HG03558 (cell line): ENCODE data around the gene RBM38.

ENCODE experiments used
- ATAC-seq: cut with Tn5 transposase; IDR thresholded peaks from one replicate; pipeline ENCODE4 v1.9.1; 2021; ENCODE audit warnings: moderate number of reproducible peaks; ENCODE audit not compliant: unreplicated experiment; ENCODE audit errors: extremely low read depth

The RBM38 gene

DNA sequence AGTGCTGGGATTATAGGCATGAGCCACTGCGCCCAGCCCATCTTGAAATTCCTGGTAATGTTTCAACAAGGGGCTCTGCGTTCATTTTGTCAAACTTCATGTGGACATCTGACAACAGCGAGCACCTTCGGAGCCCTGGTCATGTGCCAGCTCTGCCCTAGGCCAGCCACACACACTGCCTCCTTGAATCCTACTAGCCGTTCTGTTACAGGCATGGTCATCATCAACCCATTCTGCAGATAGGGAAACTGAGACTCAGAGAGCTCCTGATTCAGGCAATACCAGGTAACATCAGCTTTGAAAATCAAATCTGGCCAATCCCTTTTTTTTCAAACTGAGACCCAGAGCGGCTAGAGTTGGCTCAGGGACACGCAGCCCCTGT is 41.3 kb downstream of the RBM38 start:
- no peak for ATAC-seq

DNA sequence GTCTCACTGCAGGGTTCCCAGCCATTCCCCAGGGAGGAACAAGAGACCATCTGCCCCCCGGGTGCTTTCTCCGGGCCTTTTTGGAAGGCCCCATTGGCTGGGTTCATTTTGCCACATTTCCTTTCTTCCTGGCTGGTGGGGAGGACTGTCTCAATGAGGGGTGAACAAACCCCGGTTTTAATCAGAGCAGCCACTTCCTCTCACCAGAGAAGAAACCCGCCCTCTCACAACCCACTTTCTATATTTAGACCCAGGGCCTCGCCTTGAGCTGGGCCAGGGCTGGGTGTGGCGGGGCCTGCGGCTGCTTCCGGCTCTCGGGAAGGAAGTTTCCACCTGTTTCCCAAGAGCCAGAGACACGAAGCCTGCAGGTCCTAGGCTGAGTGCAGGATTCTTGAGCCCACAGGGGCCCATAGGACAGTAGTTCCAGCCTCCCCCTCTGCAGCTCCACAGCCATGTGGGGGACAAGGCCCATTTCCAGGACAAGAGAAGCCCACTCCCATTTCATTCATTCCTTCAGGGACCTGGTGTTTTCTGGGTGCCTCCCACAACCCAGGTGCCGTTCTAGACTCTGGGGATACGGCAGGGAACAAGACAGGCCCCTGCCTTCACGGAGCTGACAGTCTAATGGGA is 41.8 kb downstream of the RBM38 start:
- ATAC-seq = peak; percentile 66

DNA sequence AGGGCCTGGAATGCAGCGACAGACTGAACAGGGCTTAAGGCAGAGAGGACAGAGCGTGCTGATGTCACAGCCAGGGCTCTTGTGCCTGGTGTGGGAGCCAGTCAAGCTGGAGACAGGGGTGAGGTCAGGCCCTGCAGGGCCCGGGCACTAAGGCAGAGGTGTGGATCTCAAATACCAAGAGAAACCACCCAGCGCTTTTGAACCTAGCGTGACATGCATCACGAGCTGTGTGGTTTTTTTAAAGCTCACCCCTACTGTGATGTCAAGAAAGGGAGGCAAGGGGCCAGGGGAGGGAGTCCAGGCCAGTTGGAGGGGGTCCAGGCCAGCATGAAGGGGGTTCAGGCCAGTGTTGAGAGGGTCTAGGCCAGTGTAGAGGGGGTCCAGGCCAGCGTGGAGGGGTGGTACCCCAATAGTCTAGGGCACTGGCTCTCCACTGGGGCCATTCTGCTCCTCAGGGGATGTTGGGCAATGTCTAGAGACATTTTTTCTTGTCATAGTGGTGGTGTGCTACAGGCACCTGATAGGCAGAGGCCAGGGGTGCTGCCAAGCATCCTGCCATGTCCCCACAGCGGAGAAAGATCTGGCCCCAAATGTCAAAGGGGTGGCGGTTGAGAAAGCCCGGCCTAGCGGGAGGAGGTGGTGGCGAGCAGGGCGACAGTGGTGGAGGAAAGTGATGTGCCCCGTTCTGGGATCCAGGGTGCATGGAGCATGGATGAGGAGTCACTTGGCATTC is 42.6 kb downstream of the RBM38 start:
- ATAC-seq = no peak

DNA sequence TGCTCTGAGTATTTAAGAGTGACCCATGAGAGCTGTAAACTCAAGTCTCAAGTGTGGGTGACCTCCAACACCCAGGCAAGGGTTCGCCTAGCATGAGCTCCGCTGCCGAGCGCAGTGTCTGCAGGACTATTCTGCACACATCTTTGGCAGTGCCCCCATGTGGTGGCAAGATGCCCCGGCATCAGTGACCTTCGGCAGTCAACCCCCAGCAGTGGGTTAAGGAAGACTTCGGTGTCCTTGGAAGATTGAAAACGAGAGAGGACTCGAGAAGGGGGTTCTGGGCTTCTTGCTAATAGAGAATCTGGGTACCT is 43.1 kb downstream of the RBM38 start:
- no peak for ATAC-seq

DNA sequence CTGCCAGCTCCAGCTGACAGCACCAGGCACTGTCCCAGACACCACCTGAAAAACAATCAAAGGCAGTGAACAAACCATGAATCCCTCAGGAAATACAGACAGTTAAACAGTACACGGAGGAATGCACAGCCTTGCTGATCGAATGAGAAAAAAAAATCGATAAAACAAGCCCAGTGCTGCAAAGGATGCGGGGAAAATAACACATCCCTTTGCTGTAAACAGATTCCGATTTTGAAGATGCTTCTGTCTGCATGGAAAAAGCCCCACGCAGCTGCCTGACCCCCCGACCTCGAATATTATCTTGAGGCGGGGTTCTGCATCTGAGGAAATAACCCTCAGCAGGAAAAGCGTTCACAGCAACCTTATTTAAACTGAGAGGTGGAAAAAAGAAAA is 43.9 kb downstream of the RBM38 start:
- no peak for ATAC-seq

DNA sequence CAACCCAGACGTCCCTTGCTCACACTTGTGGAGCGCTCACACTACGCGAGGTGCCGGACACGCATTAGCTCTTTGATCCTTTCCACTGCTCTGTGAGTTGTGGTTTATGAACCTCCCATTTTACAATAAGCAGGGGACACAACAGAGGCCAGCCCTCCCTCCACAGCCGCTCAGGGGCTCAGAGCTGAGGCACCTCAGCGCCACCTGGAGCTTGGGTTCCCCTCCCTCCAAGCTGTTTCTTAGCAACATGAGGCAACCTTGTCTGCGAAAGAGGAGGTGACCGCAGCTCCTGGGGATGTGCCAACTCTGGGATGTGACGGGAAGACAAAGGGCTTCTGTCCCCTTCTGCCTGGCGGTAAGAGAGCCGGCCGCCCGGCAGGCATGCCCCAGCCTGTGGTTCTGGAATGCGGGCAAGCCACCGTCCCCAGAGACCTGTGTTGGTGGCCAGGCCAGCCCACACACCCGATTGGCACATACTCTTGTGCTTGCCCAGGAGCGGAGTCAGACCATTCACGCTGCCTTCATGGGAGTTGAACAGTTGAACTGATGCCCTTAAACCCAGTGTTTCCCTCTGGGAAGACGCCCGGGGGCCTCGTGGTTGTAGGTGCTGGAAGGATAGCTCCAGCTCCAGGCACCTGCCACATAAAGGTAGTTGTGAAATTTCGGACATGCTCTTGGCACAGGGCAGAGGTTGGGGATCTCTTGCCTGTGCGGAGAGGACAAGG is 44.5 kb downstream of the RBM38 start:
- no peak for ATAC-seq

DNA sequence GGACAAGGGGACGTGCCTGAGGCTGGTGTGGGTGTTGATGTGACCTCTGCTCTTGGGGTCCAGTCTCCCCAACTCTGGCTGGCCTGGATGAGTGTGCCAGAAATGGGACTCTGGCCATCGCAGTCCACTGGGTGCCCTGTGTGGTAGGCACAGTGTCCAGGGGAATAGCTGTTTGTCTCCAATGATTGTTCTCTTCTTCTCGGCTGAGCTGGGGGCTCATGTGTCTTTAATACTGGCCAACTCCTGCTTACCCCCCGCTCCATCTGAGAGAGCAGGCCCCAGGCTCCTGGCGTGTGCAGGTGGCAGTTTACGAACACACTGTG is 45.0 kb downstream of the RBM38 start:
- no peak for ATAC-seq

DNA sequence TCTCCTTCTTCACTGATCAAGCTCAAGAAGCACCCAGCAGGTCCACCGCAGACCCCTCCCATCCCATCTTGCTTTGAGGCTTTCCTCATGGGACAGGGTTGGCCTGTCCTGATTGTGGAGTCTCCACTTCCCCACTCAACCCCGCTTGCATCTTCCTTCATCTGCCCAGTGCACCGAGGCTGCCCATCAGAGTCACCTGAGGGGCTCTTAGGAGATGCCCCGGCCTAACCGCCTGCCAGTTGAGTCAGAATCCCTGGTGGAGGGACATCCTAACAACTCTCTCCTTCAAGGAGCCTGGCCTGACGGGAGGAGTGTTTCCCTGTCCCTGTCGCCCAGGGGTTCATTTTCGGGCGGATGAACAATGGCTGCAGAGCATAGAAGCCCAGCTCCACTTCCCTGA is 46.1 kb downstream of the RBM38 start:
- no peak for ATAC-seq

DNA sequence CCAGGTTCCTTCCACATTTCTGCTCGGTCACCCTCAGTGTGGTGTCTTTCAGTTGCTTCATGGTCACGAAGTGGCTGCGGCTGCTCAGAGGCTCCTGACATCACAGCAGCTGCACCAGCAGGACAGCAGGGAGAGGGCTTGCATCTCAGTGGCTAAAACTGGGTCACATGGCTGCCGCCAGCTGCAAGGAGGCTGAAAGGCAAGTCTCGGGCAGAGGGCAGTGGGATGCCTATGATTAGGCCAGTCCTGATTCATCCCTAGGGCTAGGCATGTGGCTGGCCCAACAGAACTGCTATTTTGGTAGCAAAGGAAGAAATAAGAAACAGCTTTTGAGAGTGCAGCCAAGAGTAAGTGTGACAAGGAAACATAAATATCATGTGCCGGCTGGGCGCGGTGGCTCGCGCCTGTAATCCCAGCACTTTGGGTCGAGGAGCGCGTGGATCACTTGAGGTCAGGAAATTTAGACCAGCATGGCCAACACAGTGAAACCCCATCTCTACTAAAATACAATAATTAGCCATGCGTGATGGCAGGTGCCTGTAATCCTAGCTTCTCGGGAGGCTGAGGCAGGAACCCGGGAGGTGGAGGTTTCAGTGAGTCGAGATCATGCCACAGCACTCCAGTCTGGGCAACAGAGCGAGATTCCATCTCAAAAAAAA is 46.6 kb downstream of the RBM38 start:
- ATAC-seq = no peak

DNA sequence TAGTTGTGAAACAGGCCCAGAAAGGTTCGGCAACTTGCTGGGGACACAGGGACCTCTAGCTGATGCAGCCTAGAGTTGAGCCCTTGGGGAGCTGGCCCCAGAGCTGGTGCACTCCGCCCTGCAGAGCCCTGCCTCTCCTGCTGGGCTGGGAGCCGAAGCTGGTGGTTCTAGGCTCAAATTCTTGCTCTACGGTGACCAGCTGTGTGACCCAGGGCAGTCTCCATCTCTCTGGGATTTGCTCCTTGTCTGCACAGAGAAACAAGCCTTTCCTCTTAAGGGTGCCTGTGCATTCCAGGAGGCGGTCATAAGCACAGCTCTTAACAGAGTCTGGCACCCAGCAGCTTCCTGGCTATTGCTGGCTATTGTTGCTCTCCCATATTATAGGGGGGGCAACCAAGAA is 47.4 kb downstream of the RBM38 start:
- ATAC-seq = no peak

DNA sequence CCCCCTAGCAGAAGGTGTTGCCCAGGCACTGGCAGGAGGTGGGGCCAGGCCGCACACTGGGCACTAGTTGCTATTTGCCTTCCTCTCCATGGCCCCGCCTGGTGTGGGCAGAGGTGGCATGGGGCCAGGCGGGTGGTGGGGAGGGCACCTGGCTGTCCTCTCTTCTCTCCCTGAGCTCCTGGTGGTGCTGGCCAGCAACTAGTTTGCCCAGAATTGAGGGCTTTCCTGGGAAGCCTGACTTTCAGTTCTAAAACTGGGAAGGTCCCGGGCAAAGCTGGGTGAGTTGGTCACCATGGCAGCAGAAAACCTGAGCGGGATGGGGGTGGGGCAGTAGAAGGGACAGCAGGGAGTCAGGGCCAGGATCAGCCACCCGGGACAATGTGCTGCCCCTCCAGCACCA is 48.2 kb downstream of the RBM38 start:
- no peak for ATAC-seq

DNA sequence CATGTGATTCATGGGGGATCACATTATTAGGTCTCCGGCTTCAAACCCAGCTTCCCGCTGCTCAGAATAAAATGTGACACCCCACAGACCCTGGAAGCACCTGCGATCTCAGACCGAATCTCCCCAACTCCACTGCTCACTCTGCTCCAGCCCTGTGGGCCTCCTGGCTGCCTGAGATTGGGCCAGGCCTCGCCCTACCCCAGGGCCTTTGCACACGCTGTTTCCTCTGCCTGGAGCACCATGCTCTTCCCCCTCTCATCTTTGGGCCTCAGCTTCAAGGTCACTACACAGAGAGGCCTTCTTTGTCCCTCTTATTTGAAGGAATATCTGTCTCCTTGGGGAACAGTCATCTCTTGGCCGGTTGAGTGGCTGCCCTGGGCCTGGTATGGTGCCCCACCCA is 48.8 kb downstream of the RBM38 start:
- ATAC-seq = no peak

DNA sequence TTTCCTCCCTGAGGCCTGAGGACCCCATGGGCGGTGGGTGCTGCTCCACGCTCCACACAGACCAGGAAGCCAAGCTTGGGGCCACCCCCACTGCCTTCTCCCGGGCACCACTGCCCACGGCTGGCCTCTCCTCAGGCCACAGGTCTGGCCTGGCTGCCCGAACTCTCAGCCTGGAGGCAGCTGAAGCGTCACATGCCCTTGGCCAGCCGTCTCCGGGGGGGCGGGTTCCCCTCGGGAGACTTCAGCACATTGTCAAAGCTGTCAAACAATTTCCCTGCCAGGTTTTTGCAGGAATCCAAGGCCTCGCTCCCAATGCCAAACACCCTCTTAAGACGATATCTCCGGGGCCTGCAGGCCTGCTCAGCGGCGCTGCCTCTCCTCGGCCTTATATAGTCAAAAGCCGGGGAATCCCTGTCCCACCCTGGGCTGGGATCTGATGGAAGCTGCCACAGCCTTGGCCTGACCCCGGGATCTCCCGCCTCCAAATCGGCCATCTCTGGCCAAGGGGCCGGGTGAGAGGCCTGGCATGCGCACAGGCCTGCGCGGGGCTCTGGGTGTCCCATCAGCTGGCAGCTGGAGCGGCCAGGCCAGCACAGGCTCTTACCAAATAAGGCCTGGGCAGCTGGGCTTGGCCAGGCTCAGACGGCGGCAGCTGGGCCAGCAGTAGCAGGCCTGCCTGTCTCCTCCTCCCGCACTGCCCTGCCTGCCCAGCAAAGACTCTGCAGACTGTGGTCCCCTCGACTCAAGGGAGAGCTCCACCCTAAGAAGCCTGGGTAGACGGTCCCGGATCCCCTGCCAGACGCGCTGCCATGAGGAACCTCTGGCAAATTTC is 49.7 kb downstream of the RBM38 start:
- ATAC-seq = no peak

DNA sequence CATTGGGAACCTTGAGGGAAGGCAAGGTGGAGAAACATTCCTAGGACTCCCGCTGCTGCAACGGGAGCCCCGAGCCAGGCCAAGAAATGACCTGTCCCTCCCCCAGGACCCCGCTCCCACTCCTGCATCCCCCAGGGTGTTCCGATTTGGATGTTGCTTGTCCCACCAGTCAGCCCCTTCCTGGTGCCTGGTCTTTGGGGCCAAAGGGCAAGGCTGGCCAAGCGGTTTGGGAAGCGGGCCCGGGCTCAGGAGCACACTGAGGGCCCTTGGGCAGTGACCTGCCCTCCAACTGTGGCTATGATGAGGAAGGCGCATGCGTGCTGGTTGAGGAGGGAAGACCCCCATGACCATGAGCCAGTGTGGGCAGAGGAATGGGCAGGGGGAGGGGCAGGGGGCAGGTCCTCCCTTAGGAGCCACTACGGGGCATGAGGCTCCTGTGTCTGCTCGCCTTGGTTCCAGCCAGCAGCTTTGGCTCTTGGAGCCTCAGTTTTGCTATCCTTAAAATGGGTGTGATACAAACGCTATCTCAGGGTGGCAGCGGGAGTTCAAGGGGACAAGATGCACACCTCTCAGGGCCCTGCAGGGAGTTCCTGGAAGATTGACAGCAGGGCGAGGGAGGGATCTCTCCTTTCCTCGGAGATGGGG is 50.4 kb downstream of the RBM38 start:
- no peak for ATAC-seq

DNA sequence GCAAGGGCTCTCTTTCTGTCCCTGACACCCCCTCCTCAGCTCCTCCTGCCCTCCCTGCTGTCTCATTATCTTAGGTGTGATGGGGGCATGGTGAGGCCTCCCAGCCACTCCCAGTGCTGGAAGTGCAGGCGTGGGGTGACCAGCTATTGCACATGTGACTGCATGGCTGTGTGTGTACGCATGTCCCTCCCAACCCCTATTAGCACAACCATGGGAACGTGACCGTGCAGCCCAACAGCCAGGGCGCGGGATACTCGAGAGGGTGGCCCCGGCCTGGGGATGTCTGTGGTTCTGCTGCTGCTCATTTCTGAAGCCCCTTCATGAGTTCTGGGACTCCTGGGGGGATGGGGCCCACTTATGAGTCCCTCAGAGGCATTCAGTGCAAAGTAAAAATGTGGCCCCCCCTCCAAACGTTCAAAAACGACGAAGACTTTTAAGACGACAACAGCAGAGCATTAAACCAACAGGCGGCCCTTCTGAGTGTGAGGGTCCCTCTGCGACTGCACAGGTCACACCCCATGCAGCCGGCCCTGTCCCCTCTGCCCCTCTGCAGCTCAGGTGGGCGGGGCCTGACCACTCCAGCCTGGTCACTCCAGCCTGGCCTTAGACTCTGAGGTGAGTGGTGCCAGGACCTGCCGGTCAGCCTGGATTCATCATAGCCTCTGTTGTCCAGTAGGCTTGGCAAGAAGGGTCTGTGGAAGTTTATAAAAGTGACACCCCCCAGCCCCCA is 51.1 kb downstream of the RBM38 start:
- no peak for ATAC-seq

DNA sequence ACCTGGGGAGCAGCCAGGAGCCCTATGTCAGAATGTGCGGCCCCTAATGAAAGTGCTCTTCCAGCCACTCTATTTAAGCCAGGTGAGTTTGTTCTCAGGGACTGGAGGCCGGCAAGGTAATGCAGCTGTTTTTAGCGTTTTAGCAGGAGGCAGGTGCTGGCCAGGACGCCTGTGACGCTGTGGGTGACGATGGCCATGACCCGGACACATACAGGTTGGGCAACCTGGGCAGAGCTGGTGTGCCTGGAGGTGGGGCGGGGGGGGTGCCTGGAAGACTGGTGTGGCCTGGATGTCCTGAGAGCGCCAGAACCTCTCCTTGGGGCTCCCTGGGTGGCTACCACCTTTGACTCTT is 51.7 kb downstream of the RBM38 start:
- ATAC-seq = no peak

DNA sequence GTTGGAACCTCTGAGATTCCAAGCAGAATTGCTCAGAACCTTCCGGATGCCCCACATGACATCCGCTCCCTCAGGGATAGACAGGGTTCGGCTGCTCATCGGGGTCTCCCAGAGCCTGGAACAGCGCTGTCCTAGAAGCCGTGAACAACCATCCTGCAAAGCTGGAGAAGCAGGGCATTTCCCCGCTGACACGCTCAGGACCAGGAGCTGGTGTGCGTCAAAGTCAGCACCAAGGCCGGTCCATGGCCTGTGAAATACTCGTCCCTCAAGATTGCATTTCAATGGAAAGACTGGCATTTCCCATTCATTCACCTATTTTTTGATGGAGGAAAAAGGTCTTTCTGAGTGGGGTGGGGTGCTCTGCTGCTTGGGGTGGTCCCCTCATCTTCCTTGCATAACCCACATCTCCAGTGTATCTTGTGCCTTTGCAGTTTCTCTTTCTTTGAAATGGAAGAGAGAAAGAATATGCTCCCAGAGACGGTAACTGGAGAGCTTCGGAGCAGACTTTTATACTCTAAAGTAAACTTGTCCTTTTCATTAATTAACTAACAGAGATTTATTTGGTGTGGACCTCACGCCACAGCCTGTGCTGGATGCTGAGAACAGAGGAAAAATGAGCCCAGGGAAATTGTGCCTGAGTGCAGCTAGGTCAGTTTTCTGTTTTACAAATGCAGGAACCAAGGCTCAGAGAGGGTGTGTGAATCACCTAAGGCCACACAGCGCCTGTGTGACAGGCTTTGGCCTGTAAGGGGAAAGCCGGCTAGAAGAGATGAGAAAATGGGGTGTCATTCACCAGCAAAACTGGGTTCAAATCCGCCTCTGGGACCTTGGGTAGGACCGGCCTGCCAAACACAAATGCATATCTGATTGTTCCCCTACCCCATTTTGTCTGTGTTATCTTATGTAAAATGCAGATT is 52.4 kb downstream of the RBM38 start:
- ATAC-seq = no peak

DNA sequence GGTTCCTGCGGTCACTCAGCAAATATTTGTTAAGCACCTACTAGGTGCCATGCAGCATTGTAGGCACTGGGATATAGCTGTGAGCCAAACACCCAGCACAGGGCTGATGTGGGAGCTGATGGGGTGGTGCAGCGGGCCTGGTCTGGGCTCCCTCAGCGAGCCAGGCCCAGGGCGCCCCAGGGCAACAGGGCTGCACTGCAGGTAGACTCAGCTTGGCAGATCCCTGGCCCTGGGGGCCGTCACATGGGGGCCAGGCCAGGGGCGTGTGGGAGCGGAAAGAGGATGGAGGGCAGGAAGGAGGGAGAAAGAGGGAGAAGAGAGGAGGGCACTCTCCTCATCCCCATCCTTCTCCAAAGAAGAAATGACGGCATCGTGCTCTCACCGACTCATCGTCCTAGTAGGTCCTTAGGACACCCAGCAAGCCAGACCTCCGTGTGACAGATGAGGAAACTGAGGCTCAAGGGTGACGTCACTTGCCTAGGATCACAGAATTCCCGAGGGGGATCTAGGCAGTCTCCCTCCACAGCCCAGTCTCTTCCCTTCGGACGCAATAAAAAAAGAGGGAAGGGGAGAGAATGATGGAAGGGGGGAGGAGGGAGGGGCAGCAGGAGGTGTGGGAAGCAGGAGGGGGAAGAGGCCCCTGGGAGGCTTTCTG is 53.3 kb downstream of the RBM38 start:
- no peak for ATAC-seq
